Colon (tissue), 2 donors: ENCODE results near the gene RXRA.

Experiments used
- FAIRE-seq: peaks from 2 replicates; lab custom pipeline; 2012; peaks lifted over from hg19 to GRCh38; lab: Jason Lieb, UNC
- donor health status: control.
- donor health status: control.

Gene RXRA

DNA sequence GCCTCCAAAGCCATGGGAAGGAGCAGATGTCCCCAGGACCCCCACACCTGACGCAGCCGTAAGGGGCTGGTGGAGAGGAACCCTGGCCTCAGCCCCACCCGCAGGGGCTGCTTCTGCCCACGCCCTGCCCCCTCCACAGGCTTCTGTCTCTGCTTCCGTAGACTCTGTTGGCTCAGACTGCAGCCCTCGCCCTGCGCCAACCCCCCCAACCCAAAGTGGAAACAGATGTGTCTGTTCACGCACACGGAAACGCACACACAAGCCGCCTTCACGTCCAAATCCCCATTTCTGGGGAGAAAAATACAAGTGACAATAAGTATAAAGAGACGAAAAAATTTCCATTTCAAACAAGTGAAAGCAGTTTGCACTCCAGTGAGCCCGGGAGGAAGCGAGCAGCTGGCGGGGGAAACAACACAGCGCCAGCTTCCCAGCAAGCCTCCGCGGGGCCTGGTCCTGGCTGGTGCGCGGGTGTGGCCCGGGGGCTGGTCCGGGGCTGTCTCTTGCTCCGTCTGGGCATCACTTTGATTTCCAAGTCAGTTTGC is 32.6 kb upstream of the RXRA start:
- no peak for FAIRE-seq

- no peak for FAIRE-seq
These were observed 31.8 kb upstream of the RXRA start for GRCh38 chr9:134294153-134295071.

GRCh38 chr9:134295101-134295745 is 31.0 kb upstream of the RXRA start:
- FAIRE-seq: no peak

- no peak for FAIRE-seq
These were observed 30.5 kb upstream of the RXRA start for GRCh38 chr9:134295746-134296250.

GRCh38 chr9:134296301-134297082 is 29.8 kb upstream of the RXRA start:
- no peak for FAIRE-seq

DNA sequence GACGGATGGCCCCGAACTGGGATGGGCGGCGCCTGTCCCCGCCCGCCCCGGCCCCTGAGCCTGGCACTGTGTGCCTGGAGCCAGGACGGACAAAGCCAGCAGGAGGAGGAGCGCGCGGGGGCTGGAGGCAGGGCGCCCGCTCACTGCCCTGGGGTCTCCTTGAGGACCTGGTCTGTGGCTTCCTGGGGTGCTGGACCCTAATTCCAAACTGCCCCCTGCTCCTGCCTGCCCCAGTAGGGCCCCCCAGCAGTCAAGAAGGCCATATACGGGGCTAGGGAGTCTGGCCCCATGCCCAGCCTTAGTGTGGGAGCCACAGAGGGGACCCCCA is 29.2 kb upstream of the RXRA start:
- no peak for FAIRE-seq

GRCh38 chr9:134297576-134297975 is 28.7 kb upstream of the RXRA start:
- no peak for FAIRE-seq

DNA sequence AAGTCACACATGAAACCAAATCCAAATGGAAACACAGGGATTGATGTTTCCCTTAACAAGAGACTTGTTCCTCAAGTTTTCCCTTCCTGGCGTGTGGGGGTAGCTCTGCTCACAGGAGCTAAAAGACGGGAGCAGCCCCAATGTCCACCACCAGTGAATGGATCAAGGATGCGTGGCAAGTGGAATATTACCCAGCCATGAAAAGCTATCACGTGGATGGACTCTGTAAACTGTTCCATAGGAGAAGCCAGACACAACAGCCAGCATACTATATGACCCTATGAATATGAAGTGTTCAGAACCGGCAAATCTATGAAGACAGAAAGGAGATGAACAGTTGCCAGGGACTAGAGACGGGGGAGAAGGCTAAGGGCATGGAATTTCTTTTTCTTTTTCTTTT is 28.3 kb upstream of the RXRA start:
- FAIRE-seq: no peak

- no peak for FAIRE-seq
These were observed 27.2 kb upstream of the RXRA start for GRCh38 chr9:134299068-134299467.

- FAIRE-seq: no peak
These were observed 26.4 kb upstream of the RXRA start for GRCh38 chr9:134299883-134300282.

DNA sequence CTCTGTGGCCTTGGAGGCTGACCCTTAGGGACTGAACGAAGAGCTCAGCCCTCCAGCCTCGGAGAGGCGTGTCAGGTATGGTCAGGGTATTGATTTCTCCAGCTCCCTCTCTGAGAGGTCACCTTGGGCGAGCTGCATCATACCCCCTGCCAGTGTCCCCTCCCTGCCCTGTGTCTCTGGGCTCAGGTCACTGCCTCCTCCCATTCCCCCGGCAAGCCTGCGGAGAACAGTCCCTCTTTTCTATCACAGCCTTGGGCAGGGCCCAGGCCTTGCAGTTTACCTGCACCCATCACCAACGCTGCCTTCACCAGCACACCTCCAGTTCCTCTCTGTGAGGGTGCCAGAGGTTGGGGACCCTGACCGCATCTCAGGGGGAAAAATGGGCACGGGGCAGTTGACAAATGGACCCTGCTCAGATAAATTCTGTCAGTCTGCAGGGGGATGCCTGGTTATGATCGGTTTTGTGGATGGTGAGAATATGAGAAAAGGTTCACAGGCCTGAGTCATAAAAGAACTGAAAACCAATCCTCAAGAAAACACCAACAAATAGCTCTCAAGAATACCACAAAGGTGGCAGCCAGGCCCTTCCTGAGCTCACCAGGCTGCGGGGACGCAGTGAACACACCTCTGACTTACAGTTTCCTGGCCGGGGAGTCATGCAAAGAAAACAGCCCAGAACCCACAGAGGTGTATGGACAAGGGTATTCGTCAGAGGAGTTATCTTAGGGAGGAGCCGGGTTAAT is 24.7 kb upstream of the RXRA start:
- no peak for FAIRE-seq

GRCh38 chr9:134302130-134302817 is 24.0 kb upstream of the RXRA start:
- FAIRE-seq: peak; percentile 36

GRCh38 chr9:134303601-134304000 is 22.7 kb upstream of the RXRA start:
- FAIRE-seq: no peak

GRCh38 chr9:134304261-134304660 is 22.0 kb upstream of the RXRA start:
- no peak for FAIRE-seq

GRCh38 chr9:134304690-134305089 is 21.6 kb upstream of the RXRA start:
- no peak for FAIRE-seq

DNA sequence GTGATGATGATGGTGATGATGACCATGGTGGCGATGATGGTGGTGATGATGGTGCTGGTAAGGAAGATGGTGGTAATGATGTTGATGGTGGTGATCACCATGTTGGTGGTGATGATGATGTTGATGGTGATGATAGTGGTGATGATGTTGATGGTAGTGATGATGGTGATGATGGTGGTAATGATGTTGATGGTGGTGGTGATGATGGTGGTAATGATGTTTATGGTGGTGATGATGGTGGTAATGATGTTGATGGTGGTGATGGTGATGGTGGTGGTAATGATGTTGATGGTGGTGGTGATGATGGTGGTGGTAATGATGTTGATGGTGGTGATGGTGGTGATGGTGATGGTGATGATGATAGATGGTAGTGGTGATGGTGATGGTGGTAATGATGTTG is 20.7 kb upstream of the RXRA start:
- no peak for FAIRE-seq

DNA sequence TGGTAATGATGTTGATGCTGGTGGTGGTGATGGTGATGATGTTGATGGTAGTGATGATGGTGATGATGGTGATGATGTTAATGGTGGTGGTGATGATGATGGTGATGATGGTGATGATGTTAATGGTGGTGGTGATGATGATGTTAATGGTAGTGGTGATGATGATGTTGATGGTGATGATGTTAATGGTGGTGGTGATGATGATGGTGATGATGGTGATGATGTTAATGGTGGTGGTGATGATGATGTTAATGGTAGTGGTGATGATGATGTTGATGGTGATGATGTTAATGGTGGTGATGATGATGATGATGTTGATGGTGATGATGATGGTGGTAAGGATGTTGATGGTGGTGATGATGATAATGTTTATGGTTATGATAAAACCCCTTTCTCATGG is 20.2 kb upstream of the RXRA start:
- FAIRE-seq: peak; percentile 75

- no peak for FAIRE-seq
These were observed 19.3 kb upstream of the RXRA start for GRCh38 chr9:134306636-134307600.

GRCh38 chr9:134307674-134308638 is 18.3 kb upstream of the RXRA start:
- no peak for FAIRE-seq
